Measurements from ENCODE around the gene AASS. TPM values are rescaled to one million over a fixed set of nuclear protein-coding genes. Genes with fewer than 3 reads are reported as not detected.

Gene AASS
- total RNA-seq, 4 donors from 2014 or later, result 3.0 to 19.1 (median 9.6) TPM

- no peak for TF ChIP-seq POLR2A (IDR thresholded peaks at IDR 0.05)
- TF ChIP-seq CTCF (IDR thresholded peaks at IDR 0.05), result no peak
- no peak for TF ChIP-seq POLR2AphosphoS5 (IDR thresholded peaks at IDR 0.05)
- TF ChIP-seq EP300 (IDR thresholded peaks at IDR 0.05; ENCODE audit: low read depth), result no peak
- Histone ChIP-seq H3K27ac (no peak overlapping the region), H3K27me3 (no peaks in the 10 kb centered on the region), H3K9me3 (no peaks in the 10 kb centered on the region), H3K4me1 (peaks cover 0 to 44% (median 13%) of the 10 kb centered on the region in 4 donors), H3K4me3 (no peak overlapping the region), H3K36me3 (no peaks in the 10 kb centered on the region)
- in situ Hi-C loops (cut with MboI; ENCODE audit: low pct_ligation_motif_present in 1 of 4, low pct_unique_long_range_greater_than_20kb in 1 of 4, low sequenced_read_pairs in 3 of 4) (no loop called here), intact Hi-C loops (cut with DNase I; ENCODE audit: low total_unique reads) (no loop called here)
- no peak for DNase-seq
- whole genome bisulfite sequencing, 2 donors (ENCODE audit: low coverage in 1 of 2), result 75 to 88% methylated on average over 1 of the region's 1 CpG
Measured at GRCh38 chr7:122140918-122141317, 3.1 kb downstream of the AASS start.

- no peak overlapping the region for H3K27ac ChIP-seq
Measured at GRCh38 chr7:122137251-122138077, 6.6 kb downstream of the AASS start.

GRCh38 chr7:122136639-122137245 is 7.3 kb downstream of the AASS start:
- no peak for TF ChIP-seq CTCF (IDR thresholded peaks at IDR 0.05)
- no peak for TF ChIP-seq EP300 (IDR thresholded peaks at IDR 0.05; ENCODE audit: low read depth)
- TF ChIP-seq POLR2A (IDR thresholded peaks at IDR 0.05), result no peak
- no peak for TF ChIP-seq POLR2AphosphoS5 (IDR thresholded peaks at IDR 0.05)
- Histone ChIP-seq H3K27me3 (no peaks in the 10 kb centered on the region), H3K4me3 (peak overlapping the region in 3 of 4 donors; percentile 5 to 31 (median 14)), H3K9me3 (no peaks in the 10 kb centered on the region), H3K36me3 (no peaks in the 10 kb centered on the region), H3K27ac (peak overlapping the region in 2 of 4 donors; percentile 3 to 17), H3K4me1 (peaks cover 0 to 22% (median 4%) of the 10 kb centered on the region in 4 donors)
- 72 to 78% methylated on average over 1 of the region's 1 CpG for WGBS, 2 donors (ENCODE audit: low coverage in 1 of 2)
- in situ Hi-C loops (cut with MboI; ENCODE audit: low pct_ligation_motif_present in 1 of 4, low pct_unique_long_range_greater_than_20kb in 1 of 4, low sequenced_read_pairs in 3 of 4) (no loop called here), intact Hi-C loops (cut with DNase I; ENCODE audit: low total_unique reads) (no loop called here)
- DNase-seq, result no peak

More at GRCh38 chr7:122137251-122138077, 6.6 kb downstream of the AASS start:
- Histone ChIP-seq H3K4me3 (peak overlapping the region in 3 of 4 donors; percentile 5 to 31 (median 14)), H3K4me1 (peaks cover 0 to 29% (median 4%) of the 10 kb centered on the region in 4 donors), H3K27me3 (no peaks in the 10 kb centered on the region), H3K36me3 (no peaks in the 10 kb centered on the region), H3K9me3 (no peaks in the 10 kb centered on the region)
- in situ Hi-C loops (cut with MboI; ENCODE audit: low pct_ligation_motif_present in 1 of 4, low pct_unique_long_range_greater_than_20kb in 1 of 4, low sequenced_read_pairs in 3 of 4) (no loop called here), intact Hi-C loops (cut with DNase I; ENCODE audit: low total_unique reads) (no loop called here)
- no peak for DNase-seq
- 46 to 52% methylated on average over 5 of the region's 5 CpGs for WGBS, 2 donors (ENCODE audit: low coverage in 1 of 2)
- TF ChIP-seq POLR2AphosphoS5 (IDR thresholded peaks at IDR 0.05), result no peak
- TF ChIP-seq POLR2A (IDR thresholded peaks at IDR 0.05), result no peak
- no peak for TF ChIP-seq CTCF (IDR thresholded peaks at IDR 0.05)
- TF ChIP-seq EP300 (IDR thresholded peaks at IDR 0.05; ENCODE audit: low read depth), result no peak

- TF ChIP-seq CTCF (IDR thresholded peaks at IDR 0.05) (no peak), POLR2AphosphoS5 (IDR thresholded peaks at IDR 0.05) (no peak), EP300 (IDR thresholded peaks at IDR 0.05; ENCODE audit: low read depth) (no peak), POLR2A (IDR thresholded peaks at IDR 0.05) (no peak)
- Histone ChIP-seq H3K36me3 (no peaks in the 10 kb centered on the region), H3K27ac (no peak overlapping the region), H3K4me3 (no peak overlapping the region), H3K27me3 (no peaks in the 10 kb centered on the region), H3K4me1 (peaks cover 0 to 22% (median 4%) of the 10 kb centered on the region in 4 donors), H3K9me3 (no peaks in the 10 kb centered on the region)
- WGBS, 2 donors (ENCODE audit: low coverage in 1 of 2), result 71 to 86% methylated on average over 3 of the region's 3 CpGs
- intact Hi-C loops (cut with DNase I; ENCODE audit: low total_unique reads), result no loop called here
- no peak for DNase-seq
- in situ Hi-C loops (cut with MboI; ENCODE audit: low pct_ligation_motif_present in 1 of 4, low pct_unique_long_range_greater_than_20kb in 1 of 4, low sequenced_read_pairs in 3 of 4), result no loop called here
Measured at GRCh38 chr7:122136078-122136477, 8.0 kb downstream of the AASS start.
